ENCODE measurements around the gene DNAJC24. TPM values are rescaled to one million over a fixed set of nuclear protein-coding genes. Genes with fewer than 3 reads are reported as not detected.

The DNAJC24 gene
- total RNA-seq, 4 donors from 2014 or later: 15.4 to 22.1 (median 19.0) TPM

- Histone ChIP-seq H3K4me3 (replicated peaks in 1 of 3) (no peak overlapping the region), H3K9me3 (no peaks in the 10 kb centered on the region), H3K36me3 (no peaks in the 10 kb centered on the region), H3K4me1 (no peaks in the 10 kb centered on the region), H3K27me3 (no peaks in the 10 kb centered on the region), H3K27ac (no peak overlapping the region)
- no peak for TF ChIP-seq CTCF (IDR thresholded peaks at IDR 0.05)
- TF ChIP-seq POLR2A (IDR thresholded peaks at IDR 0.05): no peak
- no peak for DNase-seq
- WGBS, 2 donors: 76 to 90% methylated on average over 1 of the region's 1 CpG
- intact Hi-C loops (cut with DNase I): no loop called here
These were observed 13.5 kb downstream of the DNAJC24 start for GRCh38 chr11:31383116-31383515.

- no peak for DNase-seq
- no peaks in the 10 kb centered on the region for H3K36me3 ChIP-seq
- no peak for TF ChIP-seq CTCF (IDR thresholded peaks at IDR 0.05)
- no peak for TF ChIP-seq POLR2A (IDR thresholded peaks at IDR 0.05)
- H3K9me3 ChIP-seq: no peaks in the 10 kb centered on the region
- no peaks in the 10 kb centered on the region for H3K27me3 ChIP-seq
- H3K27ac ChIP-seq: no peak overlapping the region
- intact Hi-C loops (cut with DNase I): no loop called here
- H3K4me1 ChIP-seq: no peaks in the 10 kb centered on the region
- WGBS, 2 donors: 100% methylated on average over 2 of the region's 2 CpGs
- no peak overlapping the region for H3K4me3 ChIP-seq (replicated peaks in 1 of 3)
These were observed 17.7 kb downstream of the DNAJC24 start for GRCh38 chr11:31387379-31387778.

- 56 to 57% methylated on average over 5 of the region's 5 CpGs for WGBS, 2 donors
- intact Hi-C loops (cut with DNase I): no loop called here
- no peak overlapping the region for H3K4me3 ChIP-seq (replicated peaks in 1 of 3)
These were observed 27.7 kb downstream of the DNAJC24 start for GRCh38 chr11:31397239-31397834.

GRCh38 chr11:31404614-31405013 lies 35.0 kb downstream of the DNAJC24 start:
- Histone ChIP-seq H3K36me3 (no peaks in the 10 kb centered on the region), H3K9me3 (no peaks in the 10 kb centered on the region), H3K4me3 (replicated peaks in 1 of 3) (no peak overlapping the region), H3K27me3 (no peaks in the 10 kb centered on the region), H3K4me1 (no peaks in the 10 kb centered on the region), H3K27ac (no peak overlapping the region)
- intact Hi-C loops (cut with DNase I): no loop called here
- DNase-seq: no peak
- TF ChIP-seq CTCF (IDR thresholded peaks at IDR 0.05) (no peak), POLR2A (IDR thresholded peaks at IDR 0.05) (no peak)

More at GRCh38 chr11:31397239-31397834, 27.7 kb downstream of the DNAJC24 start:
- DNase-seq: no peak
- Histone ChIP-seq H3K27ac (no peak overlapping the region), H3K4me1 (no peaks in the 10 kb centered on the region), H3K27me3 (no peaks in the 10 kb centered on the region), H3K9me3 (no peaks in the 10 kb centered on the region), H3K36me3 (no peaks in the 10 kb centered on the region)
- TF ChIP-seq POLR2A (IDR thresholded peaks at IDR 0.05): no peak
- peak in 3 of 6 experiments; percentile 52 to 67 (median 55) for TF ChIP-seq CTCF (IDR thresholded peaks at IDR 0.05)

- H3K27me3 ChIP-seq: no peaks in the 10 kb centered on the region
- H3K9me3 ChIP-seq: no peaks in the 10 kb centered on the region
- no peak overlapping the region for H3K27ac ChIP-seq
- DNase-seq: no peak
- TF ChIP-seq CTCF (IDR thresholded peaks at IDR 0.05) (no peak), POLR2A (IDR thresholded peaks at IDR 0.05) (no peak)
- H3K36me3 ChIP-seq: no peaks in the 10 kb centered on the region
- intact Hi-C loops (cut with DNase I): no loop called here
- WGBS, 2 donors: 97% methylated on average over 2 of the region's 2 CpGs
- no peaks in the 10 kb centered on the region for H3K4me1 ChIP-seq
- H3K4me3 ChIP-seq (replicated peaks in 1 of 3): no peak overlapping the region
These were observed 38.5 kb downstream of the DNAJC24 start for GRCh38 chr11:31408201-31408600.
